ENCODE data around the gene GGTLC2. TPM values are rescaled to one million over a fixed set of nuclear protein-coding genes. Genes with fewer than 3 reads are reported as not detected.
A peak's percentile ranks its signal among the peaks of the same experiment; 100 is the strongest.
"Not testable (repeated sequence)": the region's sequence is repeated elsewhere in the genome, so short reads cannot be mapped to it uniquely, and the experiment has no call there.

GGTLC2 gene
- total RNA-seq, 1 donor from 2014 or later = not detected

DNA sequence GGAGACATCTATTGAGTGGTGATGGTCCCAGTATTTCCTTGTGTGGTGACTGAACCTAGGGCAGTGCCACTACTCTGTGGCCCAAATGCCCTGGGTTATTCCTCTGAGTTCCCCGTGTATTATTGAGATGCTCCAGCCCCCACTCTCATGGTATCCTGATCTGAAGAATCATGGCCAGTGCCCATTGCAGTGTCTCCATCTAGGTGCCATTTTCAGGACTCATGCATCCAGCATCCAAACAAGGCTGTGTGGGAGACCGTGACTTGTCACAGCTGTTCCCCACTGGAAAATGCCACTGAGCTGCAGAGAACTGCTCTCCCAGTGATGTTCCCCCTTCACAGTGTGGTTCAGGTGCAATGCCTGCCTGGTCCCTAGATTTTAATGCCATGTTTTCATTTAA, 24.7 kb downstream of the GGTLC2 start:
- no peak for DNase-seq

DNA sequence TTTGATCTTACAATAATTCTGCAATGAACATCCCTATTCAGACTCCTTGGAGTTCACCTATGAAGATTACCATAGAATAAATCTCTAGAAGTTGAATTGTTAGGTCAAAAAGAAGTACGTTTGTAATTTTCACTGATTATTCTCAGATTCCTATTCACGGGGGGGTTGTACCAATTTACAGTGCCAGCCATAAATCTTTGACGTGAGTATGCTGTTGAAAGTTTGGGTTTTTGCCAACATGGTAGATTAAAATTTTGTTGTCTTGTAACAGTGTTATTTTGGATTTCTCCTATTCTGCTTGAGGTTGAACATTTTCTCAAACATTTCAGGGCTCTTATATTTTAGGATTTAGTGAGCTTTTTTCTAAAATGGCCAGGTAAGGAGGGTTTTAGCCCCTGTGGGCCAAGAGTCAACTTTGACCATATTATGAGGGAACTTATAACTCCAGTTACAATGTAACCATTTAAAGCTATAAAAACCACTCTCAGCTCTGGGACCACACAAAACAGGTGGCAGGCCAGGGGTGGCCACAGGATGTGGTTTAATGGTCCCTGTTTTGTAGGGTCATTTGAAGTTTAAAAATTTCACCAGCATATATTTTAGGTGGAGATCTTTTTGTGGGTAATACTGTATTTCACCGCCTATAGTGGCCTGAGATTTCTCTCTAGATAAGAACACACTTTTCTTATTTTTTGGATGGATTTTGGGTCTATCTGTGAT, 25.8 kb downstream of the GGTLC2 start:
- no peak for DNase-seq

DNA sequence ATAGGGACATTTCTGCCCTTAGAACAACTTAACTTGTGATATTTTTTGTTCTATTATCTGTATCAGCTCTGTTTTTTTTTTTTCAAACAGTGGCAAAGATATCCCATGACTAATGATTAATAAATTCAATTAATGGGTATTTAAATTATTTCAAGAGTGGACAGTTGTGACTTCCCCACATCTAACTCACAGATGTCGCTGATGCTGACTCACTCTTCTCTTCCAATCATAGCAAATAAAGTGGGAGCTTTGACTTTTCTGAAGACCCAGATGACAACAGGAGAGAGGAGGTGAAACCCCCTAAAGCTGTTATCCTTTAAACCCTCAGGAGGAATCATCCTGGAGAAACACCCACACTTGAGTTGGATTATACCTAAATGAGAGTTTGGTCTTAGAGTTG, 27.1 kb downstream of the GGTLC2 start:
- no peak for DNase-seq

DNA sequence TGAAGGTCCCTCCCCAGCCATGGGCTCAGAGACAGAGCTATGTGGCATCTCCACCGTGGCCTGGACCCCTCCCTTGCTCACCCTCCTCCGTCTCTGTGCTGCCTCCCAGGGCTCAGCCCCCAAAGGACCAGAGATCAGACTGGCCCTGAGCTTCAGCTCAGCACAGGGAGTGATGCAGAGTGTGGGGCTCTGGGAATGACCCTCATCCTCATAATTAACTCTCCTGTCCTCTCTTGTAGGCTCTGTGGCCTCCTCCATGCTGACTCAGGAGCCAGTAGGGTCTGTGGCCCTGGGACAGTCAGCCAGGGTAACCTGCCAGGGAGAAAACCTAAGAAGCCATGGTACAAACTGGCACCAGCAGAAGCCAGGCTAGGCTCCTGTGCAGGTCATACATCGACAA, 28.7 kb downstream of the GGTLC2 start:
- no peak for DNase-seq

DNA sequence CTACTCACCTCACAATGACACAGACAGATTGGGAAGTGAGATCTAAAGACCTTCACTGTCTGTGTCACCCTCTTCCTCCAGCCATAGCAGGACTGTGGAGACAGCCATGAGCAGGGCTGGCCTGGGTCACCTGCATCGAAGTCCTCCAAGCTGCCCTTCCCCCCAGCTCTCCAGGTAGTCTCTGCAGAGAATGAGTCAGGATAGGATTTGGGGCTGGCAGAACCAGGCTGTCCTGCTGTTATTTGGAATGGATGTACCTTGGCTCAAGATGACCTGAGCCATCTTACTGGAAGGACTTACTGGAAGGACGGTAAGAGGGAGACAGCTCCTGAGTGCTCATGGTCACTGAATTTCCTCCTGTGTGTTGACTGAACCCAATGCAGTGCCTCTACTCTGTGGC, 29.2 kb downstream of the GGTLC2 start:
- DNase-seq = no peak

DNA sequence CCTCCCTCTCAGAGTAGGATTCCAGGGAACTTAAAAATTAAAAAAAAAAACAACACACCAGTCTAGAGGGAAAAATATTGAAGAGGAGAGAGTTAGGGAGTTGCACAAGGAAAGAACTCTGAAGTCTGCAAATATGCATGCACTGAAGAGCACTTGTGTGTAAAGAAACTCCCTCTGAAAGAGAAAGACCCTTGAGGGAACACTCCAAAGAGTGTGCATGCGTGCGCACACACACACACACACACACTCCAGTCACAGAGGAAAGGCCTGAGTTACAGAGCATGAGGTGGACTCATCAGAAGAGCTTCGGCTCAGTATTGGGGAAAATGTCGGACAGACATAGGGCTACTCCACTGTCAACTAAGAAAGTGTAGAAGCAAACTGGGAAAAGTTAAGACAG, 30.1 kb downstream of the GGTLC2 start:
- no peak for DNase-seq

DNA sequence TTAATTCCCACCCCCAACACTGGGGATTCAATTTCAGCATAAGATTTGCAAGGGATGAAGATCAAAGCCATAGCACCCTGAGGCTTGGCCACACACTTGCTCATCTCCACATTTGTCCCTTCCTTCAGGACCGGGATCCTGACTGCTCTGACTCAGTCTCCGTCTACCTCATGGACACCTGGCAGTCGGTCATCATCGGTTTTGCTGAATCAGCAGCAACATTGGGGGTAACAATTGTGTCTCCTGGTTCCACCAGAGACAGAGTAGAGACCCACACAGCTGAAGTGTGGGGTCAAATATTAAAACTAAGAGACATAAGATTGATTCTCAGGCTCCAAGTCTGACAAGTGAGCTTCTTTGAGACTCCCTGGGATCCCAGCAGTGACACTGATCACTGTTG, 34.6 kb downstream of the GGTLC2 start:
- DNase-seq = no peak

DNA sequence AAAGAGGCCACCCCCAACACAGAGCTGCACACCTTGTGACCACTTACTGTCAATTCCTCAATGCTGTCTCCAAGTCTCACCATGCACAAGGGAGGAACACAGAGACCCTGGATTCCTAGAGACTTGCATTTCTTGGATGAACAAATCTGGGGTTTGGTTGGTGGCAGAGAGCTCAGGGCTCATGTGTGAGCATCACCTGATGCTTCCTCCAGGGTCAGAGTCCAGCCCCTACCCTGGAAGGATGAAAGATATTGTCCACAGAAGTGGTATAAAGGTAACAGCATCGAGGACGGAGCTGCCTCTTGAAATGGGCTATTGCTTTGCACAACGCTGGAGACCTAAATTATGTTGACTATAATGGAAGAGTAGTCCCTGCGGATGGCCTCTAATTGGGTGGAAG, 36.0 kb downstream of the GGTLC2 start:
- no peak for DNase-seq

DNA sequence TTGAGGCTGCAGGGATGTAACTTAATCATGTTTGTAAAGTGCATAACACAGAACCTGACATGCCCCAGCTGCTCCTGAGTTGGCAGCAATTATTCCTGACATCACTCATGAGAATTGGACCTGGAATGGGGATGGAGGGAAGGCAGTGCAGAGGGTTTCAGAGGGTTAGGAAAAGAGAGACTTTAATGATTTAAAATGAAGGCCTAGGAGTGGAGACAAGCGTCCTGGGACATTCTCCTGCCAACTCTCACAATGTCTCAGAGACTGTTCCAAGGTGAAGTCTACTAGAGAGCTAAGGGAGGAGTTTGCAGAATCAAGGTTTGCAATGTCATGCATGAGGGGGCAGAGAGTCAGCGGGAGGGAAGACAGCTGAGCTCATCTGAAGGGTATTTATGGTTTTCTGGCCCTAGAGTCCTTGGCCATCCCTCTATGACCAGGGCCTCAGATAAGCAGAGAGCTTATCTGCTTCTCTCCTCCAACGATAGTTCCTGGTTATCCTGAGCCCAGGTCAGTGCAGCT, 36.9 kb downstream of the GGTLC2 start:
- no peak for DNase-seq

DNA sequence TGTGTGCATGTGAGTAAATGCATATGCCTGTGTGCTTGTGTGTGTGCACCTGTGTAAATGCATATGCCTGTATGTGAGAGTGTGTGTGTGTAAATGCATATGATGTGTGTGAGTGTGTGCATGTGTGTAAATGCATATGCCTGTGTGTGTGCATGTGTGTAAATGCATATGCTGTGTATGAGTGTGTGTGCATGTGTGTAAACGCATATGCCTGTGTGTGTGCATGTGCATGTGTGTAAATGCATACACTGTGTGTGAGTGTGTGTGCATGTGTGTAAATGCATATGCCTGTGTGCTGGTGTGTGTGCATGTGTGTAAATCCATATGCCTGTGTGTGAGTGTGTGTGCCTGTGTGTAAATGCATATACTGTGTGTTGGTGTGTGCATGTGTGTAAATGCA, 37.8 kb downstream of the GGTLC2 start:
- no peak for DNase-seq

DNA sequence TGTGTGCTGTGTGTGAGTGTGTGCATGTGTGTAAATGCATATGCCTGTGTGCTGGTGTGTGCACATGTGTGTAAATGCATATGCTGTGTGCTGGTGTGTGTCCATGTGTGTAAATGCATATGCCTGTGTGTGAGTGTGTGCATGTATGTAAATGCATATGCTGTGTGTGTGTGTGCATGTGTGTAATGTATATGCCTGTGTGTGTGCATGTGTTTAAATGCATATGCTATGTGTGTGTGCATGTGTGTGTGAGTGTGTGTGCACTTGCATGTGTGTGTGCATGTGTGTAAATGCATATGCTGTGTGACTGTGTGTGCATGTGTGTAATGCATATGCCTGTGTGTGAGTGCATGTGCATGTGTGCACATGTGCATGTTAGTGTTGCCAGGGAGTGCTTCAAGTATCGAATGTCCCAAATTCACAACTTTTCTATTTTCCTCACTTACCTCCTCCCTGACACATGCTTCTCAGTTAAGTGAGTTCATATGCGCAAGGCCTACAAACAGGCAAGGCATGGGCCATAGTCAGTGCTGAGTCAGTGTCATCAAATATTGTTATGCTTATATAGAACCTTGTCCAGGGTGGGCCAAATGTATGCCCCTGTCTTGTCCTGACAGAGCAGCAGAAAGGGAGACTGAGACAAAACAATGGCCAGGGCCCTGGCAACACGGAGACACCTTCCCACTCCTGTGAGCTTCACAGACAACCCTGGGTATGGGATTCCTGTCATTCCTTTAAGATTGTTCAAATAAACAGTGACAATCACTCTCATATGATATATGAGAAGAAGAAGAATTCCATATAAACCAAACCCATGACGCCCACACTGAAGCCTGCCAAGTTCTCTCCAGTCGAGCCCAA, 38.6 kb downstream of the GGTLC2 start:
- no peak for DNase-seq

DNA sequence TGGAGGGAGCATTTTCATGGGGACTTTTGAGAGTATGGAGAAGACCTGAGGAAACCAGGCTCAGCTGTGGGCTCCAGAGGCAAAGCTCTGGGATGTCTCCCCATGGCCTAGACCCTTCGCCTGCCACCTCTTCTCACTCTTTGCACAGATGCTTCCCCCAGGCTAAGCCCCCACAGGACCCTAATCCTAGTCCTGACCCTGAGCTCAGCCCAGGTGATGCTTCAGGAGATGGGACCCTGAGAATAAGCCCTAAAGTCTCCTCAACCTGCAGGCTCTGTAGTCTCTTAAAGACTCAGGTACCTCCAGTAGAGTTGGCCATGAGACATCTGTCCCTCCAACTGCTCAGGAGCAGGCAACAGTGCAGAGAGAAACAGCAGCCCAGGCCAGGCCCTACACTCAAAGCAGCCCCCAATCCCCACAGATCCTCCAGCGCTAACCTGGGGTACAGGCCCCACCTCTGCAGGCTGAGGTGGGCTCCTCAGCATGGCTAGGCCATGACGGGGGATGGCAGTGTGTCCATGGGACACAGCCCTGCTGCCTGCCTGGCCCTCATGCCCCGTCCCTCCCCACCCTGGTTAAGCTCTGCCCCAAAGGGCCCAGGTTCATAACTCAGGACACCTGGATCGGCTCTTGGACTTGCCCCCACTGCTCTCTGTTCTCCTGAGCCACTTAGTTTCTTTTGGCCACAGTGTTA, 39.4 kb downstream of the GGTLC2 start:
- no peak for DNase-seq

DNA sequence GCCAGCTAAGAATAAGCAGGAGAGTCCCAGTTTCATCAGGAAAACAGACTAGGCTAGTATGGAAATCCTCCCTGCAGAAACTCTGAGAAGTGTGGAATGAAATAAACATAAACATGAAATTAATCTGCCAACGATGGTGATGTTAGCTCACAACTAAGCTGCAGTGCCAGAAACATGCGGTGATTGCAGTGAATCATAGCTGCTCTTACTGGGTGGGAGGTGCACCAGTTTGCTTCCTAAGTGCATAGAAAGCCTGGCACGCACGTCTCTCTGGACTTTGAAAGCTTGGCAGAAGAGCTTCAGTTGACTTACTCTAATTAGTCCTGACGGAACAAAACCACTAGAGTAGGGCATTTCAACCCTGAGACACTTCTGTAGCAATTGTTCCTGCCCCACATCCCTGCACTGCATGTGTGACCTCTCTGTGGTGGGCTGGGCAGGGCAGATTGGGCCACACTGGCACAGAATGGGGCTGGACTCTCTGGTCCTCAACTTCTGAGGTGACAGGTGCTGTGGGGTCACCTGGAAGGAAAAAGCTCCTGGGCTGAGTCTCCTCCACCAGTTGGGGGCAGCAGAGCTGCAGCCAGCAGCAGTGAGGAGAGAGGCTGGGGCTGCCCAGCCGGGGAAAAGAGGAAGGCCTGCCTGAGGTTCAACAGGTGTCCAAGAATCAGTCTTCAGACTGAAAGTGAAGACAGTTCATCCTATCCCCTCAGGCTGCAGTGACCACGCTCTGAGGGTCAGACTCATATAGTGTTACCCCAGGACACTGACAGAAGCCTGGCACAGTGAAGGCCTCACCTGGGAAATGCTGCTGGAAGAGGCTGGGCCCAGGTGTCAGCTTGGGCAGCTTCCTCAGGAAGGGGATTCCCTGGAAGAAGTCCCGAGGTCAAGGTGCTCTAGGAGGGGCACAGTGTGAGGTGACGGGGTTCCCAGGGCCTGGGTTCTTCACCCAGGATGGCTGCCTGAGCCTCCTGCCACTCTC, 40.5 kb downstream of the GGTLC2 start:
- peak; percentile 23 for DNase-seq

DNA sequence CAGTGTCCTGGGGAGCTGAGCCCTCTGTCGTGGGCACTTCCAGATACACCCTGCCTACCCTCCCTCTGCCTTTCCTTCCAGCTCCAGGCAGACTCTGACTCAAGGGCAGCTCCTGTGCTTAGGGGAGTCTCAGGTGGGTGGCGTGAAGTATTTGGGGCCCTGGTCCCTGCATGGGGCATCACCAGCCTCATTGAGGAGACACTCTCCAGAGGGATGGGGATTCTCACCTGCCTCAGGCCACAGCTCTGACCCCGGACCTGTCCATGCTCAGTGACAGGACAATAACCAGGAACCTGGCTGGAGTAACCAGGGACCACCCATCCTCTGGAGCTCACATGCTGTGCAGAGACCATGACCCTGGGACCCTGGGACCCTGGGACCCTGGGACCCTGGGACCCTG, 41.2 kb downstream of the GGTLC2 start:
- no peak for DNase-seq

DNA sequence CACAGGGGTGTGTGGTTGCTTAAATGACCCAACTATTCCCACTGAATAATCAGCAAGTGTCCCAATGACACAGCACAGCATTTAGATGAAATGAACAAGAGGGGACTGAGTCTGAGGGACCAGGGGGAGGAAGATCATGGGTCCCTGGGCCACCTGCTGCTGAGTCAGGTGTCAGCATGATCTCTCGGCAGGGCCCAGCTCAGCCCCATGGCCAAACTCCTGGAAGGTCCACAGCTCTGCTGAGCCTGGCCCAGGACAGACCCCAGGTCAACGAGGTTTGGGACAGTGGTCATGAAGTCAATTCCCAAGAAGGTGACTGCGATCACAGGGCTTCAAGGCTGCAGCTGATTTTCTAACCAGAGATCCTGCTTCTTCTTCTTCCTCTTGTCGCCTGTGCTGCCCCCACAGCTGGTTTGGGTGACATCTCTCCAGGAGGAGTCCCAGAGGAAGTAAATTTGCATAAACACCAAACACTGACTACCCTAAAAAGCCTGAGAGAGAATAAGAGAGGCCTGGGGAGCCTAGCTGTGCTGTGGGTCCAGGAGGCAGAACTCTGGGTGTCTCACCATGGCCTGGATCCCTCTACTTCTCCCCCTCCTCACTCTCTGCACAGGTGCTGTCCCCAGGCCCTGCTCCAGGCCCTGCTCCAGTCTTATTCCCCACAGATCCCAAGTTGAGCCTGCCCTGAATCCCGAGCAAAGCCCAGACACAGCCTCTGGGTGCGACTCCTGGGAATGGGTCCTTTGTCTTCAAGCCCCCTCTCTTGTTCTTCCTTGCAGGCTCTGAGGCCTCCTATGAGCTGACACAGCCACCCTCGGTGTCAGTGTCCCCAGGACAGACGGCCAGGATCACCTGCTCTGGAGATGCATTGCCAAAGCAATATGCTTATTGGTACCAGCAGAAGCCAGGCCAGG, 42.0 kb downstream of the GGTLC2 start:
- DNase-seq = not testable (repeated sequence)

DNA sequence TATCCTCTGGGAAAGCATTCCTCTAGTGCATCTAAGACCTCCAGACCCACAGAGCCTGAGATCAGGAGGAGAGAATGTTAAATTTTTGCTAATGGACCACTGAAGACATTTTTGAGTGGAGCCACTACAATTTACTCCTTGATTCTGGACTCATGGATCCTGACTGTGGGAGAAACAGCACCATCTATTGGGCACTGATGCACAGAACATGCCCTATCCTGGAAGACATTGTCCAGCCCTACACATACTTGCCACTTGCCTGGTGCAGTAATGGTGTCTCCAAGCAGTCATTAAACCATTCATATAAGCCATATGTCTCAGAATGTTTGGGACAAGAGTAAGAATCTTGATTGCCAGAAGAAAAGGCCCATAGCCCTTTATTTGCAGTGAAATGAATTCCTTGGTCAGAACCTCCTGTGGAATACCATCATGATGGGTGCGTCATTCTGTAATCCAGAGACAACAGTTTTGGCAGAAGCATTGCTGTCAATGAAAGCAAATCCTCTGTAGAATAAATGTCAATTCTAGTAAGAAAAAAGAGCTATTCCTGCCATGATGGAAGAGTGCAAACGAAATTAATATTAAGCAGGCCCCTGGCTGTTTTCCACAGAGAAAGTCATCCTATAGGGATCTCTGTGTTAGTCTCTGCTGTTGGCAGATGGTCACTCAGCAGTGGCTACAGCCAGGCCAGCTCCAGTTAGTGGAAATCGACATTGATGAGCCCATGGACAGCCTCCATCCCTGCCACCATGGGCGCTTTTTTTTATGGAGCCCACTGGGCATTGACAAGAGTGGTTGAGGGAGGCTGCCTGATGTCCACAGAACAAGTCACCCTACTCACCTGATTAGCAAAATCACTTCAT, 43.5 kb downstream of the GGTLC2 start:
- DNase-seq = no peak

DNA sequence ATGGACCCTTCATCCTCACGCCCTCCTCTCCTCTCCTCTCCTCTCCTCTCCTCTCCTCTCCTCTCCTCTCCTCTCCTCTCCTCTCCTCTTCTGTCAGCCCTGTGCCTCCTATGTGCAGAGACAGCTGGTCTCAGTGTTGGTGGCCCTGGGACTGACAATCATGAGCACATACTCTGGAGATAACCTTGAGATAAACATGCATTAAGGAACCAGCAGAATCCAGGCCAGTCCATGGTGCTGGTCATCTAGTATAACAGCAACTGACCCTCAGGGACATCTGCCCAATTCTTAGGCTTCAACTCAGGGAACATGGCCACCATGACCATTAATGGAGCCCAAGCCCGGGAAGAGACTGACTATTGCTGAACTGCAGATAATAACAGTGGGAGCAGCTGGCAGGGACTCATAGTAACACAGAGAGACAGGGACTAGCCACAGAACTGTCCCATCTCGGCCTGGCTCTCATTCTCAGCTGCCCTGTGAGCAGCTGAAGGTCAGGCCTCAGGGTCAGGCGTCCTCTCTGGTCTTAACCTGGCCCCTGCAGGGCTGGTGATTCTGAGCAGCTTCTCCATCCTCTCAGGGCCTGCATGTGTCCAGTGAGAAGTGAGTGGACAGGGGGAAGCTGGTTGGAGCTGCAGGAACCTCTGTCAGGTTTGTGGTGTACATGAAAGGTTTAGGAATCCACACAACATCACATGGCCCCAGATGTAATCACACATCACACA, 45.4 kb downstream of the GGTLC2 start:
- no peak for DNase-seq

DNA sequence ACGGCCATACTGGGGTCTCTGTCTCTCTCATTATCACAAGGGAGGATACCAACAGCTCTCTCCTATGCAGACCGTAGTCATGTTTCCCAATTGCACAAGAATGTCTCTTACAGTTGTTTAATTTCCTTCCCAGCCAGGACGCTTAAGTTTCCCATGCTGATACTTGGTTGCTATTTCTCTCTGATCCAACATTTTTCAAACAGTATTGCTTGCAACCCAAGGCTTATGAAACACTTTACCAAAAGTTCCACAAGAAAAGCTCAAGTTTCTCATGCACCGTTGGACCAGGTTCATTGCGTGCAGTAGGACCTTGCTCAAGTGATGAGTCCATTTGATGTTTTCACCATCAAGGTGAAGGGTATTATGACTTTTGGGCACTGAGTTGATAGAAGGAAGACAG, 46.6 kb downstream of the GGTLC2 start:
- DNase-seq = no peak

All from occipital lobe (tissue), 2 donors.